HG03064 (cell line): ENCODE data around the gene PTPA.
A peak's percentile ranks its signal among the peaks of the same experiment; 100 is the strongest.

Experiments
- ATAC-seq: cut with Tn5 transposase; IDR thresholded peaks from one replicate; pipeline ENCODE4 v1.9.1; 2021; ENCODE audit warnings: low read depth; ENCODE audit not compliant: unreplicated experiment

Gene PTPA

DNA sequence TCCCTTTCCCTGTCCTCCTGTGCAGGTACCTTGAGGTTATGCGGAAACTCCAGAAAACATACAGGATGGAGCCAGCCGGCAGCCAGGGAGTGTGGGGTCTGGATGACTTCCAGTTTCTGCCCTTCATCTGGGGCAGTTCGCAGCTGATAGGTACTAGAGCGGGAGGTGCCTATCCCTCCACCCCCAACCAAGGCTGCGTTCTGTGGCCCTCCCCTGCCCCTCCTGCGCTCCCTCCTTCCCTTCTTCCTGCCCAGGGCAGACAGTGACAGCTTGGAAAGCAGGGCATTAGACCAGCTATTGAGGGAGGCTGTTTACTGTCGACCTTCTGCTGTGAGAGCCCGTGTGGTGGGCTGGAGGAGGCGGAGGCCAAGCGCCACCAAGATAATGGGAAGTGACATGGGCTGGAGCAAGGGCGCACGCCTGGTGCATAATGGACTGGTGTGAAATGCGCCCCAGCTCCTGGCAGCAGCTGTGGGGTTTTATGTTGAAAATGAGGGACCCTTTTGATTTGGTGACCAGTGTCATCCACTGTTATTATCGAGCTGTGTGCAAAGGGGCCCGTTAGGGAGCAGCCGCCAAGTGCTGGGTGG, 25.3 kb downstream of the PTPA start:
- no peak for ATAC-seq

DNA sequence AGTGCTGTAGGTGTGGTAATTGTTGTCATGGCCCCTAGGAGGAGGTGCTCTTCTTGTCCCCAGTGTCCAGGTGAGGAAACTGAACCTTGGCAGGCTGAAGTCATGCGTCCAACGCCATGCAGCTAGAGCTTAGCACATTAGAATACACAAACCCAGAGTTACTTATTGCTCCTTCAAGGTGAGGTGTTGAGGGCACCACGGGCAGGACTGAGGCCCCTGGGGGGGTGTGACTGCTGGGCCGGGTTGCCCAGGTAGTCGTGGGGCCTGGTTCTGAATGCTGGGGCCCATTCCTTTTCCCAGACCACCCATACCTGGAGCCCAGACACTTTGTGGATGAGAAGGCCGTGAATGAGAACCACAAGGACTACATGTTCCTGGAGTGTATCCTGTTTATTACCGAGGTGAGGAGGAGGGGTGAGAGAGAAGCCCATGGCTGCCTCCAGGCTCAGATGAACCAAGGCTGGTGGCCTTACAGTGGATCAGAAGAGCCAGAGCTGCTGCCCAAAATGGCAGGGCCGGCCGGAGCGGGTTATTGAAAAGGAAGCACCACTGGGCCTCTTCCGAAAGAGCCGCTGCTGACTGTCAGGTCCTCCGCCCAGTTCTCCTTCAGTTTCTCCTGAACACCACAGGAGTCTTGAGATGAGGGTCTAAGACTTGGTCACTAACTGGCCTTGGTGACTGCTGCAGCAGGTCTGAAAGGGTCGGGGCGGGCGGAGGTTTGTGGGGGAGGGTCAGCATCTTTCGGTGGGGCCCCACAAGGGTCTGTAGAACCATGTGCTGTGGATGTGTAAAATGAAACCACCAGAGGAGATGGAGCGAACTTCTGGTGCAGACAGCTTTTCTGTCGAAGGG, 26.3 kb downstream of the PTPA start:
- ATAC-seq = no peak

DNA sequence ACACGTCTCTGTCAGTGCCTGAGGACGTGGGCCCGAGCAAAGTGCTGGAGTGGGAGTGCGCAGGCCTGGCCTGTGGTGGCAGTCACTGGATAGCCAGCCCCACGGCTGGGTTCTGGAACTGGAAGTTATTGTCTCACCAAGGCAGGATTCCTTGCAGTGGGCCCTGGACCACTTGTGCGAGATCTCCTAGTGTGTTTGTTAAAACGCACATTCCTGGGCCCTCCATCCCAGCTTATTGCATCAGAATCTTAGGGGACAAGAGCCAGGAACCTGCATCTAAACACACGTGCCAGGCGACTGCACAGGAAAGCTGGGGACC, 26.9 kb downstream of the PTPA start:
- no peak for ATAC-seq

- no peak for ATAC-seq
Observed at GRCh38 chr9:129138476-129139232, 27.4 kb downstream of the PTPA start.

GRCh38 chr9:129139233-129139992, 28.2 kb downstream of the PTPA start:
- peak; percentile 11 for ATAC-seq

GRCh38 chr9:129139993-129140396, 28.8 kb downstream of the PTPA start:
- peak; percentile 47 for ATAC-seq

DNA sequence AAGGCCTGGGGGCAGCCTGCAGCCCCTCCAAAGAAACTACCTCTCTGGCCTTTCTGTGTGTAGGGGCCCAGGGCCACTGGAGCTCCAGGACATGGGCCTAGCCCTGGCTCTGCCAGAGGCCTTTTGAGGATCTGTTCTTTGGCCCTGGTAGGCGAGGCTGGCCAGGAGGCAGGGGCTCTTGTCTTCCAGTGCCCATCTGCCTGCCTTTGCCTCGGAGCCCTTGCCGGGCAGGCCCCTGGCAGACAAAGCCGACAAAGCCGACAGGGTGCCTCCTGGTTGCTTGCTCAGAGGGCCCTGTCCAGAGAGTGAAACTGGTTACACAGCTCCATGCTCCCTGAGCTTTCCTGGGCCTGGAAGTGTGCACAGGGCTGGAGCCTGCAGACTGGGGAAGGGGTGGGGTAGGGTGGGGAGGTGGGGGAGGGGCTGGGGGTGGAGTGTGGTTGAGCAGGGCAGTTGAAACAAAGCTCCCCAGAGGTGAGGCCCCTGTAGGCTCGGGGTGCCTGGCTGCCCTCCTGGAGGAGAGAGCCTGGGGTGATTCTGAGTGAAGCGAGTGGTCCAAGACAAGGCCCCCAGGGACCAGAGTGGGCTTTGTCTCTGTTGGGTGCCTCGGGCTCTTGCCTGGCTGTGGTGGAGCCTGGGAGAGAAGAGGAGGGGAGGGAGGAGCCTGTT, 29.3 kb downstream of the PTPA start:
- ATAC-seq = peak; percentile 20

- no peak for ATAC-seq
Observed at GRCh38 chr9:129141066-129142041, 30.1 kb downstream of the PTPA start.

GRCh38 chr9:129142138-129142935, 31.1 kb downstream of the PTPA start:
- no peak for ATAC-seq

GRCh38 chr9:129143031-129143927, 32.1 kb downstream of the PTPA start:
- no peak for ATAC-seq

GRCh38 chr9:129145316-129145715, 34.1 kb downstream of the PTPA start:
- ATAC-seq = no peak

DNA sequence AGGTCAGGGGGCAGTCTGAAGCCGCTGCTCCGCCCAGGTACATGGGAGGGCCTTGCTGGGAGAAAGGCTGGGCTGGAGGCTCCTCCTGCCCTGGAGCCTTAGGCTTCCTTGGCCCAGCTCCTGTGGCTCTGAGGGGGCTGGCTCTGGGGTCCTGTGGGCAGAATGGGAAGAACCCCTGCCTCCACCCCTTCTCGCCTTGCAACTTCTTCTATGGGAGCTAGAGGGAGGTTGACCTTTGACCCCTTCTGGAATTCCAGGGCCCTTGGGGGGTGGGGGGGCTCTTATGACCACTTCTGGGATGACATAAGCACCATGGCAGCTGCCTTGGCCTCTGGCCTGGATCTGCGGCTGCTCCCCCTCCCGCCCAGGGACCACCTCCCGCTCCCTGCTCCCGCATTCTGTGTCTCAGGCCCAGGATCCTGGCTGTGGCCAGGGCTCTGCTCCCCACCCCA, 34.7 kb downstream of the PTPA start:
- no peak for ATAC-seq

DNA sequence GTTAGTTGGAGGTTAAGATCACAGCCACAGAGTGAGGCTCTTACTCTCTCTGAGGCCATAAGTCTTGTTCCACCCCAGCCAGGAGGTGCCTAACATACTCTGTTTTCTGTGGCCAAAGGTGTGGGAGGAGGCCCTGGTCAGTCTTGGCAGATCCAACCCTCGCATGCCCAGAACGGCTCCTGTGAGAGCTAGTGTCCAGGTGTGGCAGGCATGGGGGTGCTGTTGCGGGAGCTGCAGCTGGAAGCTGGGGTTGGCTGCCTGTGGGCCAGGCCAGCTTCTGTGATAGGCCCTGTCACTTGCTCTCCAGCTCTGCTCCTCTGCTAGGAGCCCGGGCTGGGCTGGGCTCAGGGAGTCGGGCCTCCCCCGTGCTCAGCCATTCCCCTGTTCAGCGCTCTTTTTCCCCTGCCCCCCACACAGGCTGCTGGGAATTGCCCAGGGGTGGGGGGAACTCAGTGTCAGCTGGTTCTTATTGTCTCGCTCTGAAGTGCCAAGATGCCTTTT, 35.3 kb downstream of the PTPA start:
- ATAC-seq = no peak

- no peak for ATAC-seq
Observed at GRCh38 chr9:129148463-129149204, 37.4 kb downstream of the PTPA start.

GRCh38 chr9:129149442-129149841, 38.2 kb downstream of the PTPA start:
- ATAC-seq = no peak

- no peak for ATAC-seq
Observed at GRCh38 chr9:129150122-129150521, 38.9 kb downstream of the PTPA start.
